ENCODE results near the gene PSMB5. TPM values are rescaled to one million over a fixed set of nuclear protein-coding genes. Genes with fewer than 3 reads are reported as not detected.
A peak's percentile ranks its signal among the peaks of the same experiment; 100 is the strongest.

PSMB5 gene
- total and polyA plus RNA-seq, 2 of the 13 experiments (the other 11 are each of a cell fraction or from before 2014, with no cell fraction given): 705 to 871 TPM

DNA sequence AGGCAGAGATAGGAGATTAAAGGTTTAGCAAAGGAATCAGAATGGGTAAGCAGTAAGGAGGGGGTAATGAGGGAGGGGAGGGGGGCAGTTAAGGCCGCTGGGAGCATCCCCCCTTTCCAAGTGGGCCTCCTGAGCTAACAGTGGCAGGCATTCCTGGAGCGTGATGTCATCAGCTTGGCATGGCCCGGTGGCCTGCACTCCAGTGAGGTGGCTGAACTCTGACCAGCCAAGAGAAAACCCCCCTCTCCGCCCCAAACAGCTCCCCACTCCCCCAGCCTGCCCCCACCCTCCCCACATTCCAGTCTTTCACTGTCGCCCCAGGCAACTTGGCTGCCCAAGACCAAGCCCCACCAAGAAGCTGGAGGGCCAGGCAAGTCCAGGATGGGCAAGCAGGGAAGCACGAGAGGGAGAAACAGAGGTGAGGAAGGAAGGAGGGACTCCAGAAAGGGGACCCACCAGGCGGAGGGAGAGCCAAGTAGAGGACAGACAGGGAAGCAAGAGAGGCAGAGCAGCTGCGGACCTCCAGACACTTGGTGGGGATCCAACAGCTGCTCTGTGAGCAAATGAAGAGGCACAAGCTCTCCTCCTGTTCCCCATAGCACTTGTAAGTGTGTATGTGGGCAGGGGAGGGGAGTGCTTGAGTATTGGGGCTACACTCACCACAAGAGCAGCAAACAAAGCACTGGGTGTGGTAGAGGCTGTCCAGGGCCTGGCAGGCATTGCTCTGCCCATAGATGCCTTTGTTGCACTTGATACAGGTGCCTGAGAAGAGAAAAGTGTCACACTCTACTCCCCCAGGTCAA, 56.8 kb downstream of the PSMB5 start (continued):
- TF ChIP-seq, protein P1, sequence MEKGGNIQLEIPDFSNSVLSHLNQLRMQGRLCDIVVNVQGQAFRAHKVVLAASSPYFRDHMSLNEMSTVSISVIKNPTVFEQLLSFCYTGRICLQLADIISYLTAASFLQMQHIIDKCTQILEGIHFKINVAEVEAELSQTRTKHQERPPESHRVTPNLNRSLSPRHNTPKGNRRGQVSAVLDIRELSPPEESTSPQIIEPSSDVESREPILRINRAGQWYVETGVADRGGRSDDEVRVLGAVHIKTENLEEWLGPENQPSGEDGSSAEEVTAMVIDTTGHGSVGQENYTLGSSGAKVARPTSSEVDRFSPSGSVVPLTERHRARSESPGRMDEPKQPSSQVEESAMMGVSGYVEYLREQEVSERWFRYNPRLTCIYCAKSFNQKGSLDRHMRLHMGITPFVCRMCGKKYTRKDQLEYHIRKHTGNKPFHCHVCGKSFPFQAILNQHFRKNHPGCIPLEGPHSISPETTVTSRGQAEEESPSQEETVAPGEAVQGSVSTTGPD (CRISPR knock-in tag; IDR thresholded peaks at IDR 0.05): no peak
- TF ChIP-seq, protein P2, sequence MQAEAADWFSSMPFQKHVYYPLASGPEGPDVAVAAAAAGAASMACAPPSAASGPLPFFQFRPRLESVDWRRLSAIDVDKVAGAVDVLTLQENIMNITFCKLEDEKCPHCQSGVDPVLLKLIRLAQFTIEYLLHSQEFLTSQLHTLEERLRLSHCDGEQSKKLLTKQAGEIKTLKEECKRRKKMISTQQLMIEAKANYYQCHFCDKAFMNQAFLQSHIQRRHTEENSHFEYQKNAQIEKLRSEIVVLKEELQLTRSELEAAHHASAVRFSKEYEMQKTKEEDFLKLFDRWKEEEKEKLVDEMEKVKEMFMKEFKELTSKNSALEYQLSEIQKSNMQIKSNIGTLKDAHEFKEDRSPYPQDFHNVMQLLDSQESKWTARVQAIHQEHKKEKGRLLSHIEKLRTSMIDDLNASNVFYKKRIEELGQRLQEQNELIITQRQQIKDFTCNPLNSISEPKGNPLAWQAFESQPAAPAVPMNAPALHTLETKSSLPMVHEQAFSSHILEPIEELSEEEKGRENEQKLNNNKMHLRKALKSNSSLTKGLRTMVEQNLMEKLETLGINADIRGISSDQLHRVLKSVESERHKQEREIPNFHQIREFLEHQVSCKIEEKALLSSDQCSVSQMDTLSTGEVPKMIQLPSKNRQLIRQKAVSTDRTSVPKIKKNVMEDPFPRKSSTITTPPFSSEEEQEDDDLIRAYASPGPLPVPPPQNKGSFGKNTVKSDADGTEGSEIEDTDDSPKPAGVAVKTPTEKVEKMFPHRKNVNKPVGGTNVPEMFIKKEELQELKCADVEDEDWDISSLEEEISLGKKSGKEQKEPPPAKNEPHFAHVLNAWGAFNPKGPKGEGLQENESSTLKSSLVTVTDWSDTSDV (CRISPR knock-in tag; IDR thresholded peaks at IDR 0.05): no peak
- TF ChIP-seq, protein P3, sequence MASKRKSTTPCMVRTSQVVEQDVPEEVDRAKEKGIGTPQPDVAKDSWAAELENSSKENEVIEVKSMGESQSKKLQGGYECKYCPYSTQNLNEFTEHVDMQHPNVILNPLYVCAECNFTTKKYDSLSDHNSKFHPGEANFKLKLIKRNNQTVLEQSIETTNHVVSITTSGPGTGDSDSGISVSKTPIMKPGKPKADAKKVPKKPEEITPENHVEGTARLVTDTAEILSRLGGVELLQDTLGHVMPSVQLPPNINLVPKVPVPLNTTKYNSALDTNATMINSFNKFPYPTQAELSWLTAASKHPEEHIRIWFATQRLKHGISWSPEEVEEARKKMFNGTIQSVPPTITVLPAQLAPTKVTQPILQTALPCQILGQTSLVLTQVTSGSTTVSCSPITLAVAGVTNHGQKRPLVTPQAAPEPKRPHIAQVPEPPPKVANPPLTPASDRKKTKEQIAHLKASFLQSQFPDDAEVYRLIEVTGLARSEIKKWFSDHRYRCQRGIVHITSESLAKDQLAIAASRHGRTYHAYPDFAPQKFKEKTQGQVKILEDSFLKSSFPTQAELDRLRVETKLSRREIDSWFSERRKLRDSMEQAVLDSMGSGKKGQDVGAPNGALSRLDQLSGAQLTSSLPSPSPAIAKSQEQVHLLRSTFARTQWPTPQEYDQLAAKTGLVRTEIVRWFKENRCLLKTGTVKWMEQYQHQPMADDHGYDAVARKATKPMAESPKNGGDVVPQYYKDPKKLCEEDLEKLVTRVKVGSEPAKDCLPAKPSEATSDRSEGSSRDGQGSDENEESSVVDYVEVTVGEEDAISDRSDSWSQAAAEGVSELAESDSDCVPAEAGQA (IDR thresholded peaks at IDR 0.05; ENCODE audit: low read depth): peak; percentile 89
- TF ChIP-seq, protein P3 (CRISPR knock-in tag; IDR thresholded peaks at IDR 0.05; ENCODE audit: borderline replicate concordance): no peak
- TF ChIP-seq PPARG (CRISPR knock-in tag; conservative IDR thresholded peaks at IDR 0.05) (peak; percentile 93), ZNF781 (CRISPR knock-in tag; IDR thresholded peaks at IDR 0.05; ENCODE audit: borderline replicate concordance, not compliant biosample characterization) (no peak), ZNF644 (CRISPR knock-in tag; IDR thresholded peaks at IDR 0.05; ENCODE audit: low read depth) (peak; percentile 73), HIVEP1 (CRISPR knock-in tag; IDR thresholded peaks at IDR 0.05) (no peak), CENPX (CRISPR knock-in tag; IDR thresholded peaks at IDR 0.05) (no peak), ZSCAN31 (CRISPR knock-in tag; IDR thresholded peaks at IDR 0.05; ENCODE audit: low read depth) (no peak; the same call in none of the 2 replicates), TBP (CRISPR knock-in tag; IDR thresholded peaks at IDR 0.05) (no peak)
- TF ChIP-seq, protein P4, sequence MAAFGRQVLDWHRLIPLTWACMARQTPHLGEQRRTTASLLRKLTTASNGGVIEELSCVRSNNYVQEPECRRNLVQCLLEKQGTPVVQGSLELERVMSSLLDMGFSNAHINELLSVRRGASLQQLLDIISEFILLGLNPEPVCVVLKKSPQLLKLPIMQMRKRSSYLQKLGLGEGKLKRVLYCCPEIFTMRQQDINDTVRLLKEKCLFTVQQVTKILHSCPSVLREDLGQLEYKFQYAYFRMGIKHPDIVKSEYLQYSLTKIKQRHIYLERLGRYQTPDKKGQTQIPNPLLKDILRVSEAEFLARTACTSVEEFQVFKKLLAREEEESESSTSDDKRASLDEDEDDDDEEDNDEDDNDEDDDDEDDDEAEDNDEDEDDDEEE (CRISPR knock-in tag; IDR thresholded peaks at IDR 0.05): no peak
- TF ChIP-seq, protein P5, sequence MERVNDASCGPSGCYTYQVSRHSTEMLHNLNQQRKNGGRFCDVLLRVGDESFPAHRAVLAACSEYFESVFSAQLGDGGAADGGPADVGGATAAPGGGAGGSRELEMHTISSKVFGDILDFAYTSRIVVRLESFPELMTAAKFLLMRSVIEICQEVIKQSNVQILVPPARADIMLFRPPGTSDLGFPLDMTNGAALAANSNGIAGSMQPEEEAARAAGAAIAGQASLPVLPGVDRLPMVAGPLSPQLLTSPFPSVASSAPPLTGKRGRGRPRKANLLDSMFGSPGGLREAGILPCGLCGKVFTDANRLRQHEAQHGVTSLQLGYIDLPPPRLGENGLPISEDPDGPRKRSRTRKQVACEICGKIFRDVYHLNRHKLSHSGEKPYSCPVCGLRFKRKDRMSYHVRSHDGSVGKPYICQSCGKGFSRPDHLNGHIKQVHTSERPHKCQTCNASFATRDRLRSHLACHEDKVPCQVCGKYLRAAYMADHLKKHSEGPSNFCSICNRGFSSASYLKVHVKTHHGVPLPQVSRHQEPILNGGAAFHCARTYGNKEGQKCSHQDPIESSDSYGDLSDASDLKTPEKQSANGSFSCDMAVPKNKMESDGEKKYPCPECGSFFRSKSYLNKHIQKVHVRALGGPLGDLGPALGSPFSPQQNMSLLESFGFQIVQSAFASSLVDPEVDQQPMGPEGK (CRISPR knock-in tag; IDR thresholded peaks at IDR 0.05): peak; percentile 100
